ENCODE data around the gene C1orf174.

Gene C1orf174

GRCh38 chr1:3932156-3932919 is 32.3 kb upstream of the C1orf174 start:
- Histone ChIP-seq H3K4me3 (ENCODE audit: low read length) (no peak overlapping the region), H4K20me1 (ENCODE audit: insufficient read depth, low read length) (no peaks in the 10 kb centered on the region), H3K36me3 (replicated peaks; ENCODE audit: low read depth, low read length) (no peaks in the 10 kb centered on the region), H2AFZ (ENCODE audit: low read depth, low read length) (no peak overlapping the region), H3K9me3 (ENCODE audit: insufficient read depth, low read length) (peaks cover 3% of the 10 kb centered on the region; the same call in 1 of the 2 replicates), H3K4me1 (ENCODE audit: low read length) (no peaks in the 10 kb centered on the region), H3K27me3 (ENCODE audit: low read depth, low read length) (peaks cover 8% of the 10 kb centered on the region; the same call in 1 of the 2 replicates), H3K4me2 (ENCODE audit: low read length) (no peak overlapping the region), H3K9ac (ENCODE audit: low read length) (no peak overlapping the region), H3K27ac (ENCODE audit: low read length) (no peak overlapping the region), H3K79me2 (ENCODE audit: low read length) (no peaks in the 10 kb centered on the region)
- TF ChIP-seq EZH2phosphoT487 (IDR thresholded peaks at IDR 0.05; ENCODE audit: low read depth): no peak
- no peak for TF ChIP-seq CTCF (IDR thresholded peaks at IDR 0.05; ENCODE audit: low read depth, low read length)

GRCh38 chr1:3931007-3931912 is 31.2 kb upstream of the C1orf174 start:
- no peak overlapping the region for H3K4me3 ChIP-seq (ENCODE audit: low read length)
- no peaks in the 10 kb centered on the region for H3K9me3 ChIP-seq (ENCODE audit: insufficient read depth, low read length)
- no peaks in the 10 kb centered on the region for H3K36me3 ChIP-seq (replicated peaks; ENCODE audit: low read depth, low read length)
- no peak overlapping the region for H3K9ac ChIP-seq (ENCODE audit: low read length)
- no peak overlapping the region for H3K27ac ChIP-seq (ENCODE audit: low read length)
- no peaks in the 10 kb centered on the region for H3K79me2 ChIP-seq (ENCODE audit: low read length)
- H3K4me1 ChIP-seq (ENCODE audit: low read length): no peaks in the 10 kb centered on the region
- TF ChIP-seq CTCF (IDR thresholded peaks at IDR 0.05; ENCODE audit: low read depth, low read length) (no peak), EZH2phosphoT487 (IDR thresholded peaks at IDR 0.05; ENCODE audit: low read depth) (no peak)
- no peak overlapping the region for H3K4me2 ChIP-seq (ENCODE audit: low read length)
- H4K20me1 ChIP-seq (ENCODE audit: insufficient read depth, low read length): no peaks in the 10 kb centered on the region
- no peak overlapping the region for H2AFZ ChIP-seq (ENCODE audit: low read depth, low read length)
- peaks cover 8% of the 10 kb centered on the region; the same call in 1 of the 2 replicates for H3K27me3 ChIP-seq (ENCODE audit: low read depth, low read length)

GRCh38 chr1:3930301-3931006 is 30.4 kb upstream of the C1orf174 start:
- Histone ChIP-seq H4K20me1 (ENCODE audit: insufficient read depth, low read length) (no peaks in the 10 kb centered on the region), H3K27me3 (ENCODE audit: low read depth, low read length) (peaks cover 8% of the 10 kb centered on the region; the same call in 1 of the 2 replicates), H3K9me3 (ENCODE audit: insufficient read depth, low read length) (no peaks in the 10 kb centered on the region), H3K36me3 (replicated peaks; ENCODE audit: low read depth, low read length) (no peaks in the 10 kb centered on the region), H3K27ac (ENCODE audit: low read length) (no peak overlapping the region), H3K9ac (ENCODE audit: low read length) (no peak overlapping the region), H3K4me3 (ENCODE audit: low read length) (no peak overlapping the region), H3K4me2 (ENCODE audit: low read length) (no peak overlapping the region), H3K79me2 (ENCODE audit: low read length) (no peaks in the 10 kb centered on the region), H2AFZ (ENCODE audit: low read depth, low read length) (no peak overlapping the region), H3K4me1 (ENCODE audit: low read length) (no peaks in the 10 kb centered on the region)
- TF ChIP-seq EZH2phosphoT487 (IDR thresholded peaks at IDR 0.05; ENCODE audit: low read depth): no peak
- no peak for TF ChIP-seq CTCF (IDR thresholded peaks at IDR 0.05; ENCODE audit: low read depth, low read length)
